Thoracic aorta (tissue), 2 donors: Measurements from ENCODE around the gene CNTN4. TPM values are rescaled to one million over a fixed set of nuclear protein-coding genes. Genes with fewer than 3 reads are reported as not detected.

ENCODE experiments used
- ATAC-seq: fragments of 150-250 bp; one replicate; pipeline ENCODE4 v1.8.0; 2017; ENCODE audit warnings: low read depth; ENCODE audit not compliant: insufficient number of reproducible peaks, low FRiP score
- DNase-seq: peaks from one replicate; pipeline ENCODE4 v3.0.0-alpha.2; 2020; ENCODE audit warnings: low spot score
- H3K27ac ChIP-seq, 2 donors: fragments of 200-600 bp; sonication (generic); 1 replicate in 1 of 2; 2 replicates in 1 of 2; pipeline ENCODE4 v1.5.1; 2016; ENCODE audit warnings: mild to moderate bottlenecking in 2 of 2, moderate library complexity in 2 of 2
- H3K27me3 ChIP-seq: fragments of 200-600 bp; sonication (generic); replicated peaks from 2 replicates; pipeline ENCODE4 v1.6.0; 2016; ENCODE audit warnings: mild to moderate bottlenecking; ENCODE audit not compliant: insufficient read depth
- H3K36me3 ChIP-seq: fragments of 200-600 bp; sonication (generic); one replicate; pipeline ENCODE4 v1.5.1; 2016
- H3K4me1 ChIP-seq, 2 donors: fragments of 200-600 bp; sonication (generic); 1 replicate in 1 of 2; 2 replicates in 1 of 2; pipeline versions ENCODE4 v1.5.1 to v1.6.0; 2016; ENCODE audit warnings: low read depth in 2 of 2, mild to moderate bottlenecking in 1 of 2; ENCODE audit not compliant: control insufficient read depth in 1 of 2
- H3K4me3 ChIP-seq: fragments of 200-600 bp; sonication (generic); 2 replicates; pipeline ENCODE4 v1.5.1; 2016; ENCODE audit warnings: mild to moderate bottlenecking
- H3K9me3 ChIP-seq: fragments of 200-600 bp; sonication (generic); 2 replicates; pipeline ENCODE4 v1.5.1; 2016
- CTCF ChIP-seq: fragments of 200-600 bp; sonication (generic); IDR thresholded peaks from one replicate; pipeline ENCODE4 v1.5.1; 2019; ENCODE audit warnings: antibody characterized with exemption
- total RNA-seq, 2 donors: library from RNA; depleted of rRNA; stranded (reverse); fragments of >200 nt; gene quantifications; one replicate each; pipeline versions ENCODE4 v1.1.0 to v1.2.3, GENCODE V29; 2016

The CNTN4 gene
- total RNA-seq, 2 donors from 2014 or later = 103 to 116 TPM

- no peak for ATAC-seq
- no peak for DNase-seq
- H3K27ac ChIP-seq = no peak overlapping the region
- no peak for TF ChIP-seq CTCF
- no peaks in the 10 kb centered on the region for H3K4me1 ChIP-seq
- H3K4me3 ChIP-seq = no peak overlapping the region
- no peaks in the 10 kb centered on the region for H3K9me3 ChIP-seq
- no peaks in the 10 kb centered on the region for H3K36me3 ChIP-seq
- H3K27me3 ChIP-seq = no peaks in the 10 kb centered on the region
Measured at GRCh38 chr3:2839876-2840275, 741.2 kb downstream of the CNTN4 start.

- no peak overlapping the region for H3K4me3 ChIP-seq
- TF ChIP-seq CTCF = no peak
- ATAC-seq (no peak), DNase-seq (no peak)
- H3K27ac ChIP-seq = no peak overlapping the region
- no peaks in the 10 kb centered on the region for H3K4me1 ChIP-seq
- H3K27me3 ChIP-seq = no peaks in the 10 kb centered on the region
- H3K9me3 ChIP-seq = no peaks in the 10 kb centered on the region
- no peaks in the 10 kb centered on the region for H3K36me3 ChIP-seq
Measured at GRCh38 chr3:2847062-2847841, 748.6 kb downstream of the CNTN4 start.

GRCh38 chr3:2849092-2849491 lies 750.4 kb downstream of the CNTN4 start:
- Histone ChIP-seq H3K4me3 (no peak overlapping the region), H3K9me3 (no peaks in the 10 kb centered on the region), H3K27ac (no peak overlapping the region), H3K4me1 (no peaks in the 10 kb centered on the region), H3K27me3 (no peaks in the 10 kb centered on the region), H3K36me3 (no peaks in the 10 kb centered on the region)
- no peak for ATAC-seq
- no peak for TF ChIP-seq CTCF
- DNase-seq = no peak

GRCh38 chr3:2850701-2851100 lies 752.0 kb downstream of the CNTN4 start:
- no peaks in the 10 kb centered on the region for H3K27me3 ChIP-seq
- H3K9me3 ChIP-seq = no peaks in the 10 kb centered on the region
- no peak for DNase-seq
- no peaks in the 10 kb centered on the region for H3K36me3 ChIP-seq
- H3K27ac ChIP-seq = no peak overlapping the region
- no peaks in the 10 kb centered on the region for H3K4me1 ChIP-seq
- no peak overlapping the region for H3K4me3 ChIP-seq
- no peak for TF ChIP-seq CTCF
- ATAC-seq = no peak

- H3K4me3 ChIP-seq = no peak overlapping the region
- ATAC-seq (no peak), DNase-seq (no peak)
- TF ChIP-seq CTCF = no peak
- no peaks in the 10 kb centered on the region for H3K4me1 ChIP-seq
- H3K36me3 ChIP-seq = no peaks in the 10 kb centered on the region
- no peaks in the 10 kb centered on the region for H3K9me3 ChIP-seq
- H3K27ac ChIP-seq = no peak overlapping the region
- H3K27me3 ChIP-seq = no peaks in the 10 kb centered on the region
Measured at GRCh38 chr3:2851361-2851760, 752.7 kb downstream of the CNTN4 start.
